Karpas-422 (cell line): ENCODE data around the gene RAPGEF4. TPM values are rescaled to one million over a fixed set of nuclear protein-coding genes. Genes with fewer than 3 reads are reported as not detected.

Source experiments
- DNase-seq: peaks from one replicate; pipeline ENCODE4 v3.0.0-alpha.2; 2015
- H2AFZ ChIP-seq: fragments of 200-600 bp; sonication (generic); 2 replicates; pipeline ENCODE4 v1.6.1; 2014; ENCODE audit warnings: antibody characterized with exemption, low read length, mixed read lengths
- H3K27ac ChIP-seq: fragments of 200-600 bp; sonication (generic); 2 replicates; pipeline ENCODE4 v1.5.1; 2014; ENCODE audit warnings: mild to moderate bottlenecking, low read length, moderate library complexity
- H3K27me3 ChIP-seq: fragments of 200-600 bp; sonication (generic); 2 replicates; pipeline ENCODE4 v1.6.1; 2014; ENCODE audit warnings: low read length, mixed read lengths
- H3K36me3 ChIP-seq: fragments of 200-600 bp; sonication (generic); 2 replicates; pipeline ENCODE4 v1.6.1; 2014; ENCODE audit warnings: low read length, mixed read lengths; ENCODE audit not compliant: insufficient read depth
- H3K4me1 ChIP-seq: fragments of 200-600 bp; sonication (generic); 2 replicates; pipeline ENCODE4 v1.6.1; 2014; ENCODE audit warnings: mild to moderate bottlenecking, low read length, mixed read lengths
- H3K4me2 ChIP-seq: fragments of 200-600 bp; sonication (generic); 2 replicates; pipeline ENCODE4 v1.6.1; 2014; ENCODE audit warnings: low read length, low read depth, mild to moderate bottlenecking; ENCODE audit not compliant: poor library complexity, severe bottlenecking
- H3K4me3 ChIP-seq: fragments of 200-600 bp; sonication (generic); 2 replicates; pipeline ENCODE4 v1.5.1; 2014; ENCODE audit warnings: mild to moderate bottlenecking, antibody characterized with exemption, low read length, mixed read lengths
- H3K79me2 ChIP-seq: fragments of 200-600 bp; sonication (generic); 2 replicates; pipeline ENCODE4 v1.6.1; 2014; ENCODE audit warnings: mild to moderate bottlenecking, low read length, mixed read lengths
- H3K9ac ChIP-seq: fragments of 200-600 bp; sonication (generic); 2 replicates; pipeline ENCODE4 v1.6.0; 2014; ENCODE audit warnings: low read length
- H3K9me2 ChIP-seq: fragments of 200-600 bp; sonication (generic), shearing (Covaris generic); replicated peaks from 2 replicates; pipeline ENCODE4 v1.6.0; 2014; ENCODE audit warnings: mild to moderate bottlenecking, low read length, moderate library complexity; ENCODE audit not compliant: insufficient read depth
- H3K9me3 ChIP-seq: fragments of 300-700, 200-600 bp; sonication (generic); 2 replicates; pipeline ENCODE4 v1.6.1; 2014; ENCODE audit warnings: low read length, mixed read lengths
- H4K20me1 ChIP-seq: fragments of 200-600 bp; sonication (generic); 2 replicates; pipeline ENCODE4 v1.6.1; 2014; ENCODE audit warnings: mild to moderate bottlenecking, antibody characterized with exemption, low read length, low read depth; ENCODE audit not compliant: insufficient read depth
- total RNA-seq: library from RNA; depleted of rRNA; stranded (reverse); fragments of >200 nt; shearing (Covaris generic); gene quantifications from 2 replicates; pipeline ENCODE4 v1.2.3, GENCODE V29; 2014; ENCODE audit warnings: low replicate concordance

RAPGEF4 gene
- total RNA-seq, 1 experiment from 2014 or later, result 0.97 TPM

DNA sequence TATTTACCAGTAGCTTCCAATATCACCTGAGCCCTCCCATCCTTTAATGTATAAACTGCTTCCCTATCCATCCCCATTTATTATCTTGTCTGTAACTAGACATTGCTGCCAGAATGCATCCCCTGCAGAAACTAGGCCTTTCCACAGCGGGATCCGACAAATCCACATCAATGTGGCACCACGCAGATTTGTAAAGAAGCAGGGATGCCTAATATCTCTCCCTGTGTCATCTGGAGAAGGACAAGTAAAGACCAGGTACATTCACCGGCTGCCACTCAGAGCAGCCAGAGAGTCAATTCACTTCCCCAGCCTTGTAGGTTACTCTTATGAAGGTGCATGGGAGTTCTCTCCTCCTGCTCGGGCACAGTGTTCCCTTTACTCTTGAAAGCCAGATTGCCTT, 241.2 kb downstream of the RAPGEF4 start:
- Histone ChIP-seq H3K79me2 (no peaks in the 10 kb centered on the region), H3K27me3 (no peaks in the 10 kb centered on the region), H4K20me1 (no peaks in the 10 kb centered on the region), H3K4me3 (no peak overlapping the region), H3K9me3 (no peaks in the 10 kb centered on the region), H3K9ac (no peak overlapping the region), H3K4me1 (no peaks in the 10 kb centered on the region), H3K27ac (no peak overlapping the region), H3K9me2 (no peaks in the 10 kb centered on the region), H3K36me3 (no peaks in the 10 kb centered on the region), H3K4me2 (no peak overlapping the region), H2AFZ (no peak overlapping the region)
- no peak for DNase-seq

- H4K20me1 ChIP-seq, result no peaks in the 10 kb centered on the region
- no peak for DNase-seq
- no peak overlapping the region for H3K27ac ChIP-seq
- H3K4me3 ChIP-seq, result no peak overlapping the region
- no peaks in the 10 kb centered on the region for H3K27me3 ChIP-seq
- no peaks in the 10 kb centered on the region for H3K79me2 ChIP-seq
- no peaks in the 10 kb centered on the region for H3K4me1 ChIP-seq
- H3K9ac ChIP-seq, result no peak overlapping the region
- H3K4me2 ChIP-seq, result no peak overlapping the region
- no peaks in the 10 kb centered on the region for H3K9me2 ChIP-seq
- H3K36me3 ChIP-seq, result no peaks in the 10 kb centered on the region
- H2AFZ ChIP-seq, result no peak overlapping the region
- H3K9me3 ChIP-seq, result no peaks in the 10 kb centered on the region
These were observed 241.8 kb downstream of the RAPGEF4 start for GRCh38 chr2:172977270-172978062.

DNA sequence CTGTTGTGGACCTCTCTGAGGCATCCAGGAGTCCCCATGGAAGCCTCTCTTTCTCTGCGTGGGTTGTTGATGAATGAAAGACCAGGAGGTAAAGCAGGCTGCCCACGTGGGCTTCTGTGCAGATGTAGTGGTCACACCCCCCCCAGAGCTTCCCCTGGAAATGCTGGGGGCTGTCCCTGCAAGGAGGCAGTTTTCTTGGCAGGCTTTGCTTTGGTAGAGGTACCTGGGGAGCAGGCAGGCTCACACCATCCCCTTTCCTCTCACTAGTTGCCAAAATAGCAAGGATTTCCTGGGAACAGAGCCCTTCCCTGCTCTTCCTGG, 242.4 kb downstream of the RAPGEF4 start:
- Histone ChIP-seq H3K9me3 (no peaks in the 10 kb centered on the region), H2AFZ (no peak overlapping the region), H4K20me1 (no peaks in the 10 kb centered on the region), H3K4me3 (no peak overlapping the region), H3K9me2 (no peaks in the 10 kb centered on the region), H3K27ac (no peak overlapping the region), H3K27me3 (no peaks in the 10 kb centered on the region), H3K36me3 (no peaks in the 10 kb centered on the region), H3K79me2 (no peaks in the 10 kb centered on the region), H3K4me2 (no peak overlapping the region), H3K4me1 (no peaks in the 10 kb centered on the region), H3K9ac (no peak overlapping the region)
- no peak for DNase-seq

GRCh38 chr2:172985139-172985892, 249.7 kb downstream of the RAPGEF4 start:
- no peak overlapping the region for H3K4me3 ChIP-seq
- no peaks in the 10 kb centered on the region for H3K4me1 ChIP-seq
- H3K9me2 ChIP-seq, result no peaks in the 10 kb centered on the region
- H2AFZ ChIP-seq, result no peak overlapping the region
- H3K9ac ChIP-seq, result no peak overlapping the region
- H3K4me2 ChIP-seq, result no peak overlapping the region
- no peaks in the 10 kb centered on the region for H4K20me1 ChIP-seq
- H3K79me2 ChIP-seq, result no peaks in the 10 kb centered on the region
- H3K36me3 ChIP-seq, result no peaks in the 10 kb centered on the region
- DNase-seq, result no peak
- H3K9me3 ChIP-seq, result no peaks in the 10 kb centered on the region
- no peak overlapping the region for H3K27ac ChIP-seq
- H3K27me3 ChIP-seq, result no peaks in the 10 kb centered on the region

DNA sequence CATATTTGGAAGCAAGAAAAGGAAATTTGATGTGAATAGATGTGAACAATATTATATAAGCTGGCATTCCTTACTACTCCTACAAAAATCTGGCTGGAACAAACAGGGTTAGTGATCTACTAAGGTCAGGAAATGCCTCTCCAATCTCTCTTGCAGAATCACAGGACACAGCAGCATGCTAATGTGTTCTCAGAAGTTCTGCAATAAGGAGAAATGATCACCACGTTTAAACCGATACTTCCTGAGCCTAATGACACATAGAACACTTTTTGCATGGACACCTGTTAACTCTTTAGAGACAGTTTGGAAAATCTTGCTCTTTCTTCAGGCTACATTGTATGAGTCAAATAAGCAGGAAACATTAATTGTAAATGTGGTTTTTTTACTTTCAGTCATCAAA, 250.4 kb downstream of the RAPGEF4 start:
- no peak overlapping the region for H3K4me2 ChIP-seq
- H3K9me3 ChIP-seq, result no peaks in the 10 kb centered on the region
- H3K27ac ChIP-seq, result no peak overlapping the region
- H3K36me3 ChIP-seq, result no peaks in the 10 kb centered on the region
- H3K4me1 ChIP-seq, result no peaks in the 10 kb centered on the region
- no peak overlapping the region for H3K9ac ChIP-seq
- no peaks in the 10 kb centered on the region for H3K9me2 ChIP-seq
- H2AFZ ChIP-seq, result no peak overlapping the region
- no peak overlapping the region for H3K4me3 ChIP-seq
- H3K27me3 ChIP-seq, result no peaks in the 10 kb centered on the region
- H4K20me1 ChIP-seq, result no peaks in the 10 kb centered on the region
- no peak for DNase-seq
- H3K79me2 ChIP-seq, result no peaks in the 10 kb centered on the region

GRCh38 chr2:172988728-172989127, 253.1 kb downstream of the RAPGEF4 start:
- Histone ChIP-seq H3K4me2 (no peak overlapping the region), H3K9me3 (no peaks in the 10 kb centered on the region), H3K4me3 (no peak overlapping the region), H3K36me3 (no peaks in the 10 kb centered on the region), H4K20me1 (no peaks in the 10 kb centered on the region), H3K27me3 (no peaks in the 10 kb centered on the region), H3K9me2 (no peaks in the 10 kb centered on the region), H3K4me1 (no peaks in the 10 kb centered on the region), H3K79me2 (no peaks in the 10 kb centered on the region), H3K27ac (no peak overlapping the region), H3K9ac (no peak overlapping the region), H2AFZ (no peak overlapping the region)
- no peak for DNase-seq

GRCh38 chr2:172991031-172991430, 255.4 kb downstream of the RAPGEF4 start:
- H3K27me3 ChIP-seq, result no peaks in the 10 kb centered on the region
- no peaks in the 10 kb centered on the region for H3K9me2 ChIP-seq
- H3K4me2 ChIP-seq, result no peak overlapping the region
- H3K36me3 ChIP-seq, result no peaks in the 10 kb centered on the region
- no peak for DNase-seq
- H3K9ac ChIP-seq, result no peak overlapping the region
- H3K4me1 ChIP-seq, result no peaks in the 10 kb centered on the region
- no peaks in the 10 kb centered on the region for H3K9me3 ChIP-seq
- H3K27ac ChIP-seq, result no peak overlapping the region
- H3K4me3 ChIP-seq, result no peak overlapping the region
- no peaks in the 10 kb centered on the region for H3K79me2 ChIP-seq
- H4K20me1 ChIP-seq, result no peaks in the 10 kb centered on the region
- H2AFZ ChIP-seq, result no peak overlapping the region

DNA sequence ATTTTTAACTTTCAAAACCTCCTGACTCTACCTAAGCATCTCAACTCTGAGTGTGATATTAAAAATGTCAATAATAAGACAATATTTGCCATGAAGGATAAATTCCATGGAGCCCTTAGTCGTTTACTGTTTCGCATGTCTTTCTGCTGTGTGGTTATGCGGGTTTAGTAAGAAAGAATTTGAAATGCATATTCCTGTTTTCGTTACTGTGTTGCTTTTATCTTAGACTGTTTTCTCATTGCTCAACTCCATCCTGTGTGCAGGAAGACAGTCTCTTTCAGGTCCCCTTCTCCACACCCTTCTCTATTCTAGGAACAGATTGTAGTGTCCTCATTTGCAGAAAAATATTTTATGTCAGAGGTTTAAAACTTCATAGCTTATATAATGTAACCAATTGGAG, 257.5 kb downstream of the RAPGEF4 start:
- Histone ChIP-seq H3K4me1 (no peaks in the 10 kb centered on the region), H3K4me3 (no peak overlapping the region), H3K9me2 (no peaks in the 10 kb centered on the region), H4K20me1 (no peaks in the 10 kb centered on the region), H3K79me2 (no peaks in the 10 kb centered on the region), H3K9ac (no peak overlapping the region), H3K27me3 (peaks cover 2% of the 10 kb centered on the region; the same call in 1 of the 2 replicates), H3K36me3 (no peaks in the 10 kb centered on the region), H3K4me2 (no peak overlapping the region), H3K27ac (no peak overlapping the region), H2AFZ (no peak overlapping the region), H3K9me3 (no peaks in the 10 kb centered on the region)
- no peak for DNase-seq
